Hepatocyte (in vitro differentiated cells): ENCODE data around the gene FBXO8.

Source experiments
- EZH2phosphoT487 ChIP-seq: fragments of 200-600 bp; sonication (generic); IDR thresholded peaks from one replicate; pipeline ENCODE4 v1.6.1; 2018; ENCODE audit warnings: antibody characterized with exemption, mild to moderate bottlenecking, low read depth, moderate library complexity; ENCODE audit not compliant: unreplicated experiment, severe bottlenecking
- TF ChIP-seq, protein P1 (sequence below): fragments of 200-600 bp; sonication (generic); IDR thresholded peaks from 2 replicates; pipeline ENCODE4 v1.5.1; 2016; ENCODE audit warnings: antibody characterized with exemption, mild to moderate bottlenecking; ENCODE audit not compliant: poor library complexity

DNA sequence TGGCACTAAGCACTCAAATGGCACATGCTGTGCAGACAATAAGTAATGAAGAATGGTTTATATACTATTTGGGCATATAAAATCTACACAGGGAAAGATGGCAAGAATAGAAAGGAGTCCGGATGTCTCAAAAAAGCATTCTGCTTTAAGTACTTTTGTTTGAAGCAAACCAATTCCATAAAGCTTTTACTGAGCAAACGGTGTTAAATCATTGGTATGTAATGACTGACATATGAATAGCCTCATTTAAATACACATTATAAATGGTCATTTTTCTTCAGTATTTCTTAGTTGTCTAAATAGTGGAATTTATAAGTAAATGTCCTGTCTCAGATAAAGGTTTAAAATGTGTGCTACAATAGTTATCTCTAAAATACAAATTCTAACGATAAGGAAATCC lies 6.0 kb downstream of the FBXO8 start:
- TF ChIP-seq, protein P1, sequence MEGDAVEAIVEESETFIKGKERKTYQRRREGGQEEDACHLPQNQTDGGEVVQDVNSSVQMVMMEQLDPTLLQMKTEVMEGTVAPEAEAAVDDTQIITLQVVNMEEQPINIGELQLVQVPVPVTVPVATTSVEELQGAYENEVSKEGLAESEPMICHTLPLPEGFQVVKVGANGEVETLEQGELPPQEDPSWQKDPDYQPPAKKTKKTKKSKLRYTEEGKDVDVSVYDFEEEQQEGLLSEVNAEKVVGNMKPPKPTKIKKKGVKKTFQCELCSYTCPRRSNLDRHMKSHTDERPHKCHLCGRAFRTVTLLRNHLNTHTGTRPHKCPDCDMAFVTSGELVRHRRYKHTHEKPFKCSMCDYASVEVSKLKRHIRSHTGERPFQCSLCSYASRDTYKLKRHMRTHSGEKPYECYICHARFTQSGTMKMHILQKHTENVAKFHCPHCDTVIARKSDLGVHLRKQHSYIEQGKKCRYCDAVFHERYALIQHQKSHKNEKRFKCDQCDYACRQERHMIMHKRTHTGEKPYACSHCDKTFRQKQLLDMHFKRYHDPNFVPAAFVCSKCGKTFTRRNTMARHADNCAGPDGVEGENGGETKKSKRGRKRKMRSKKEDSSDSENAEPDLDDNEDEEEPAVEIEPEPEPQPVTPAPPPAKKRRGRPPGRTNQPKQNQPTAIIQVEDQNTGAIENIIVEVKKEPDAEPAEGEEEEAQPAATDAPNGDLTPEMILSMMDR: no peak
- no peak for TF ChIP-seq EZH2phosphoT487
